Stomach (tissue), 9 donors: Measurements from ENCODE around the gene FCN2. TPM values are rescaled to one million over a fixed set of nuclear protein-coding genes. Genes with fewer than 3 reads are reported as not detected.

Source experiments
- DNase-seq, 2 donors: peaks; one replicate each; pipeline versions ENCODE4 v3.0.0 to v3.0.0-alpha.2; 2013 to 2019
- H3K27ac ChIP-seq, 5 donors: fragments of 200-600 bp in 4 of 5; sonication (generic) in 4 of 5; one replicate each; pipeline ENCODE4 v1.5.1; 2013 to 2019; ENCODE audit warnings: mild to moderate bottlenecking in 1 of 5, moderate library complexity in 1 of 5
- H3K27me3 ChIP-seq, 3 donors: fragments of 200-600 bp; sonication (generic); one replicate each; pipeline ENCODE4 v1.5.1; 2017 to 2019; ENCODE audit warnings: mixed run types in 1 of 3
- H3K36me3 ChIP-seq, 4 donors: fragments of 200-600 bp; sonication (generic); 1 replicate in 3 of 4; 2 replicates in 1 of 4; pipeline ENCODE4 v1.5.1; 2016 to 2019
- H3K4me1 ChIP-seq, 4 donors: fragments of 200-600 bp; sonication (generic); one replicate each; pipeline ENCODE4 v1.5.1; 2016 to 2019
- H3K4me3 ChIP-seq, 4 donors: fragments of 200-600 bp; sonication (generic) in 3 of 4; one replicate each; pipeline ENCODE4 v1.5.1; 2016 to 2019; ENCODE audit warnings: mild to moderate bottlenecking in 1 of 4
- H3K9me3 ChIP-seq, 4 donors: fragments of 200-600 bp; sonication (generic); one replicate each; pipeline ENCODE4 v1.5.1; 2016 to 2019
- EP300 ChIP-seq: sonication (generic); formaldehyde crosslinking; IDR thresholded peaks from one replicate; pipeline ENCODE4 v1.6.1; 2017; ENCODE audit warnings: antibody characterized with exemption
- POLR2A ChIP-seq, 4 donors: fragments of 450-650 bp; IDR thresholded peaks; one replicate each; pipeline ENCODE4 v1.6.1; 2016; ENCODE audit warnings: antibody characterized with exemption in 4 of 4, control low read depth in 2 of 4, mild to moderate bottlenecking in 1 of 4, moderate library complexity in 1 of 4
- POLR2AphosphoS5 ChIP-seq, 3 donors: sonication (generic); formaldehyde crosslinking; IDR thresholded peaks; one replicate each; pipeline ENCODE4 v1.6.1; 2016; ENCODE audit warnings: antibody characterized with exemption in 3 of 3
- WGBS, 5 donors: extraction: QIAGEN DNeasy Blood & Tissue Kit in 3 of 5; methylation state at CpG; one replicate each; pipeline versions ENCODE4 v1.1.5 to v1.1.7; 2013 to 2018; 5-methylcytosine and 5-hydroxymethylcytosine counted together
- intact Hi-C: fragments of 100-400 bp; cut with DNase I; formaldehyde crosslinking; loops from one replicate; pipeline ENCODE4 v1.15.1; 2023; ENCODE audit warnings: low total_unique reads
- polyA plus RNA-seq, 3 donors: library from polyadenylated mRNA; stranded (reverse); fragments of 200-250 nt; gene quantifications; one replicate each; pipeline ENCODE4 v1.2.3, GENCODE V29; 2013
- total RNA-seq, 5 donors: library from RNA; depleted of rRNA; stranded (reverse); fragments of >200 nt; gene quantifications; one replicate each; pipeline versions ENCODE4 v1.1.0 to v1.2.3, GENCODE V29; 2014 to 2016
- TF ChIP-seq, protein P1 (sequence below), 7 experiments: fragments of 450-650 bp in 4 of 7; fragments of 200-600 bp in 3 of 7; sonication (generic) in 3 of 7; IDR thresholded peaks; one replicate each; pipeline ENCODE4 v1.5.1; 2016 to 2019; ENCODE audit warnings: antibody characterized with exemption in 7 of 7, control low read depth in 2 of 7, mild to moderate bottlenecking in 1 of 7
- donor health status: healthy with polysubstance abuse.
- donor health status: Bipolar disorder and iron deficiency.
- donor health status: healthy.

The FCN2 gene
- total and polyA plus RNA-seq, 8 donors: 0.13 TPM; not detected in 7

DNA sequence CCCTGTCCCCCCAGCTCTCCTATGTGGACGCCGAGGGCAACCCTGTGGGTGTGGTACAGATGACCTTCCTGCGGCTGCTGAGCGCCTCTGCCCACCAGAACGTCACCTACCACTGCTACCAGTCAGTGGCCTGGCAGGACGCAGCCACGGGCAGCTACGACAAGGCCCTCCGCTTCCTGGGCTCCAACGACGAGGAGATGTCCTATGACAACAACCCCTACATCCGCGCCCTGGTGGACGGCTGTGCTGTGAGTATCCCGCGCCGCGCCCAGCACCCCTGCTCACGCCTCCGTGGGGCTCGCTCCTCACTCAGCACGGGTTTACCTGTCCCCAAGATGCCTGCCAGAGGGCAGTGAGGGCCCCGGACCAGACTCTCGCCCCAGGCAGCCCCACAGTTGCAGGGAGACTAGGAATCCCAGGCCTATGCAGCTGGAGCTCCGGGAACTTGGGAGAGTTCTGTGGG, 45.6 kb upstream of the FCN2 start:
- no peaks in the 10 kb centered on the region for H3K27me3 ChIP-seq
- 84 to 88% (median 86%) methylated on average over 14 to 25 of the region's 25 CpGs for WGBS, 5 donors
- no peak overlapping the region for H3K4me3 ChIP-seq
- H3K9me3 ChIP-seq: no peaks in the 10 kb centered on the region
- intact Hi-C loops: no loop called here
- no peak for TF ChIP-seq POLR2A (IDR thresholded peaks at IDR 0.05)
- TF ChIP-seq, protein P1, sequence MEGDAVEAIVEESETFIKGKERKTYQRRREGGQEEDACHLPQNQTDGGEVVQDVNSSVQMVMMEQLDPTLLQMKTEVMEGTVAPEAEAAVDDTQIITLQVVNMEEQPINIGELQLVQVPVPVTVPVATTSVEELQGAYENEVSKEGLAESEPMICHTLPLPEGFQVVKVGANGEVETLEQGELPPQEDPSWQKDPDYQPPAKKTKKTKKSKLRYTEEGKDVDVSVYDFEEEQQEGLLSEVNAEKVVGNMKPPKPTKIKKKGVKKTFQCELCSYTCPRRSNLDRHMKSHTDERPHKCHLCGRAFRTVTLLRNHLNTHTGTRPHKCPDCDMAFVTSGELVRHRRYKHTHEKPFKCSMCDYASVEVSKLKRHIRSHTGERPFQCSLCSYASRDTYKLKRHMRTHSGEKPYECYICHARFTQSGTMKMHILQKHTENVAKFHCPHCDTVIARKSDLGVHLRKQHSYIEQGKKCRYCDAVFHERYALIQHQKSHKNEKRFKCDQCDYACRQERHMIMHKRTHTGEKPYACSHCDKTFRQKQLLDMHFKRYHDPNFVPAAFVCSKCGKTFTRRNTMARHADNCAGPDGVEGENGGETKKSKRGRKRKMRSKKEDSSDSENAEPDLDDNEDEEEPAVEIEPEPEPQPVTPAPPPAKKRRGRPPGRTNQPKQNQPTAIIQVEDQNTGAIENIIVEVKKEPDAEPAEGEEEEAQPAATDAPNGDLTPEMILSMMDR (IDR thresholded peaks at IDR 0.05): no peak
- TF ChIP-seq EP300: no peak
- no peak for TF ChIP-seq POLR2AphosphoS5 (IDR thresholded peaks at IDR 0.05)
- no peak overlapping the region for H3K27ac ChIP-seq
- no peak for DNase-seq
- no peaks in the 10 kb centered on the region for H3K4me1 ChIP-seq
- peaks cover 16 to 96% (median 65%) of the 10 kb centered on the region in 4 donors for H3K36me3 ChIP-seq

GRCh38 chr9:134835448-134835847, 45.2 kb upstream of the FCN2 start:
- H3K27me3 ChIP-seq: no peaks in the 10 kb centered on the region
- no peak for TF ChIP-seq POLR2AphosphoS5 (IDR thresholded peaks at IDR 0.05)
- TF ChIP-seq EP300: no peak
- no peak for TF ChIP-seq POLR2A (IDR thresholded peaks at IDR 0.05)
- TF ChIP-seq, protein P1 (IDR thresholded peaks at IDR 0.05): no peak
- no peak overlapping the region for H3K4me3 ChIP-seq
- H3K9me3 ChIP-seq: no peaks in the 10 kb centered on the region
- peak in 1 of 2 donors; percentile 22 for DNase-seq
- no peaks in the 10 kb centered on the region for H3K4me1 ChIP-seq
- peaks cover 12 to 96% (median 63%) of the 10 kb centered on the region in 4 donors for H3K36me3 ChIP-seq
- intact Hi-C loops: no loop called here
- H3K27ac ChIP-seq: no peak overlapping the region
- WGBS, 5 donors: 74 to 80% (median 78%) methylated on average over 16 of the region's 16 CpGs

DNA sequence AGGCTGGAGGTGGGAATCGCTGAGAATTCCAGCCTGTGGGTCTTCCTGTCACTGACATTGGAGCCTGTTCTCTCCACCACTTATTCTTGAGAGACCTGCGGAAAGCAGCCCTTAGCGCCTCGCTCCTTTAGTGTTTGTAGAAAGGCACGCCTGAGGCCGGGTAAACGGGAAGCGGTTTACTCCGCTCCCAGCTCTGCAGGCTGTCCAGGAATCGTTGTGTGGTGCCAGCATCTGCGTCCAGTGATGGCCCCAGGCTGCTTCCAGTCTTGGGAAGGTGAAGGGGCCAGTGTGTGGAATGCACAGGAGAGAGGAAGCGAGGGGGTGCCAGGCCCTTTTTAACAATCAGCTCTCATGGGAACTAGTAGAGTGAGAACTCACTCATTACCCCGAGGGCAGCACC, 44.6 kb upstream of the FCN2 start:
- H3K4me3 ChIP-seq: no peak overlapping the region
- H3K9me3 ChIP-seq: no peaks in the 10 kb centered on the region
- no peaks in the 10 kb centered on the region for H3K4me1 ChIP-seq
- TF ChIP-seq EP300: no peak
- no peak for TF ChIP-seq POLR2A (IDR thresholded peaks at IDR 0.05)
- TF ChIP-seq, protein P1 (IDR thresholded peaks at IDR 0.05): no peak
- TF ChIP-seq POLR2AphosphoS5 (IDR thresholded peaks at IDR 0.05): no peak
- H3K27me3 ChIP-seq: no peaks in the 10 kb centered on the region
- intact Hi-C loops: no loop called here
- no peak for DNase-seq
- 70 to 88% (median 73%) methylated on average over 13 of the region's 13 CpGs for WGBS, 5 donors
- H3K27ac ChIP-seq: no peak overlapping the region
- peaks cover 7 to 95% (median 61%) of the 10 kb centered on the region in 4 donors for H3K36me3 ChIP-seq

GRCh38 chr9:134836406-134836970, 44.1 kb upstream of the FCN2 start:
- Histone ChIP-seq H3K4me1 (no peaks in the 10 kb centered on the region), H3K4me3 (no peak overlapping the region), H3K27me3 (no peaks in the 10 kb centered on the region), H3K27ac (no peak overlapping the region), H3K36me3 (peaks cover 4 to 95% (median 60%) of the 10 kb centered on the region in 4 donors), H3K9me3 (no peaks in the 10 kb centered on the region)
- TF ChIP-seq EP300: no peak
- no peak for TF ChIP-seq POLR2AphosphoS5 (IDR thresholded peaks at IDR 0.05)
- TF ChIP-seq, protein P1 (IDR thresholded peaks at IDR 0.05): no peak
- TF ChIP-seq POLR2A (IDR thresholded peaks at IDR 0.05): no peak
- DNase-seq: no peak
- intact Hi-C loops: no loop called here
- WGBS, 5 donors: 85 to 89% (median 87%) methylated on average over 18 to 19 of the region's 19 CpGs
